IMR-90 (cell line): Measurements from ENCODE around the gene FOXN3. TPM values are rescaled to one million over a fixed set of nuclear protein-coding genes. Genes with fewer than 3 reads are reported as not detected.

Source experiments
- ATAC-seq: fragments of 200-7000 bp; cut with Tn5 transposase; 2 replicates; pipeline ENCODE4 v1.9.1; 2020; ENCODE audit warnings: low read depth, mild to moderate bottlenecking, moderate library complexity
- BruUV-seq: library from RNA; stranded (reverse); fragments of 400-500 nt; replicated peaks from 2 replicates; lab custom pipeline; 2021; lab: Mats Ljungman, UMichigan
- CTCF ChIA-PET: fragments of 300-600 bp; formaldehyde crosslinking; extraction: SDS; loops from one replicate; lab custom pipeline; 2021; ENCODE audit warnings: antibody characterized with exemption; lab: Yijun Ruan, JAX
- POLR2A ChIA-PET: fragments of 300-600 bp; sonication (Branson Sonifier 250); formaldehyde crosslinking; loops from one replicate; lab custom pipeline; 2022; ENCODE audit warnings: antibody characterized with exemption; ENCODE audit not compliant: unreplicated experiment; lab: Charles Lee
- DNase-seq: peaks from one replicate; pipeline ENCODE4 v3.0.0; 2013
- H2AFZ ChIP-seq: replicated peaks from 2 replicates; pipeline ENCODE3; 2013; ENCODE audit warnings: low read length, mild to moderate bottlenecking; ENCODE audit not compliant: poor library complexity
- H2AK5ac ChIP-seq: 2 replicates; pipeline ENCODE4 v1.6.1; 2013; ENCODE audit warnings: low read depth, low read length, inconsistent platforms
- H2AK9ac ChIP-seq: replicated peaks from 2 replicates; pipeline ENCODE3; 2013; ENCODE audit warnings: mild to moderate bottlenecking, low read depth, low read length, moderate library complexity; ENCODE audit not compliant: poor library complexity
- H2BK120ac ChIP-seq: 2 replicates; pipeline ENCODE4 v1.6.1; 2013; ENCODE audit warnings: low read depth, low read length, inconsistent platforms
- H2BK15ac ChIP-seq: 3 replicates; pipeline ENCODE4 v1.6.1; 2013; ENCODE audit warnings: low read depth, low read length, inconsistent platforms
- H2BK20ac ChIP-seq: 2 replicates; pipeline ENCODE4 v1.6.1; 2013; ENCODE audit warnings: low read depth, mild to moderate bottlenecking, inconsistent platforms, low read length, moderate library complexity
- H2BK5ac ChIP-seq: 2 replicates; pipeline ENCODE4 v1.6.1; 2013; ENCODE audit warnings: mild to moderate bottlenecking, low read depth, low read length, inconsistent platforms; ENCODE audit not compliant: poor library complexity, severe bottlenecking
- H3K14ac ChIP-seq: replicated peaks from 2 replicates; pipeline ENCODE4 v1.6.1; 2013; ENCODE audit warnings: low read depth, low read length, inconsistent platforms
- H3K18ac ChIP-seq: 2 replicates; pipeline ENCODE4 v1.6.1; 2013; ENCODE audit warnings: low read depth, low read length, control low read depth
- H3K23ac ChIP-seq: 2 replicates; pipeline ENCODE4 v1.6.1; 2013; ENCODE audit warnings: low read depth, low read length, inconsistent platforms
- H3K27ac ChIP-seq: 2 replicates; pipeline ENCODE4 v1.5.1; 2013; ENCODE audit warnings: mild to moderate bottlenecking, control low read depth, low read length; ENCODE audit not compliant: insufficient read depth
- H3K27me3 ChIP-seq: 2 replicates; pipeline ENCODE4 v1.6.1; 2013; ENCODE audit warnings: low read length; ENCODE audit not compliant: control insufficient read depth, insufficient read depth
- H3K36me3 ChIP-seq: 2 replicates; pipeline ENCODE4 v1.6.1; 2013; ENCODE audit warnings: low read length, mixed read lengths; ENCODE audit not compliant: control insufficient read depth, insufficient read depth
- H3K4ac ChIP-seq: 2 replicates; pipeline ENCODE4 v1.6.1; 2013; ENCODE audit warnings: low read depth, low read length, inconsistent platforms
- H3K4me1 ChIP-seq: 2 replicates; pipeline ENCODE4 v1.6.1; 2013; ENCODE audit warnings: low read length, mixed read lengths; ENCODE audit not compliant: control insufficient read depth, insufficient read depth
- H3K4me2 ChIP-seq: 2 replicates; pipeline ENCODE4 v1.6.1; 2013; ENCODE audit warnings: low read depth, mild to moderate bottlenecking, control low read depth, low read length, moderate library complexity
- H3K4me3 ChIP-seq: 2 replicates; pipeline ENCODE4 v1.5.1; 2013; ENCODE audit warnings: low read depth, mild to moderate bottlenecking, control low read depth, low read length, moderate library complexity; ENCODE audit not compliant: insufficient read depth
- H3K56ac ChIP-seq: 2 replicates; pipeline ENCODE4 v1.6.1; 2013; ENCODE audit warnings: low read length, inconsistent platforms; ENCODE audit not compliant: insufficient read depth; ENCODE audit errors: extremely low read depth
- H3K79me1 ChIP-seq, 2 experiments: 2 replicates each; pipeline ENCODE4 v1.6.1; 2013; ENCODE audit warnings: low read length in 2 of 2, inconsistent platforms in 1 of 2, low read depth in 1 of 2
- H3K9ac ChIP-seq: 2 replicates; pipeline ENCODE4 v1.6.1; 2013; ENCODE audit warnings: low read depth, low read length, control low read depth
- H3K9me1 ChIP-seq: 2 replicates; pipeline ENCODE4 v1.6.1; 2013; ENCODE audit warnings: low read length, inconsistent platforms; ENCODE audit not compliant: insufficient read depth
- H3K9me3 ChIP-seq: 2 replicates; pipeline ENCODE4 v1.6.1; 2013; ENCODE audit warnings: low read length; ENCODE audit not compliant: control insufficient read depth, insufficient read depth
- H4K20me1 ChIP-seq: 2 replicates; pipeline ENCODE4 v1.6.1; 2013; ENCODE audit warnings: low read length, inconsistent platforms; ENCODE audit not compliant: insufficient read depth
- H4K5ac ChIP-seq: 2 replicates; pipeline ENCODE4 v1.6.1; 2013; ENCODE audit warnings: mild to moderate bottlenecking, low read depth, low read length, control low read depth
- H4K8ac ChIP-seq, 2 experiments: 2 replicates each; pipeline ENCODE4 v1.6.1; 2013; ENCODE audit warnings: low read depth in 2 of 2, low read length in 2 of 2, control low read depth in 1 of 2, inconsistent platforms in 1 of 2
- H4K91ac ChIP-seq: 2 replicates; pipeline ENCODE4 v1.6.1; 2013; ENCODE audit warnings: low read depth, low read length, inconsistent platforms; ENCODE audit not compliant: insufficient read depth
- BHLHE40 ChIP-seq: fragments of 150-350 bp; IDR thresholded peaks from 2 replicates; pipeline ENCODE4 v1.6.1; 2016; ENCODE audit warnings: mild to moderate bottlenecking, low read depth, low read length
- CHD1 ChIP-seq: IDR thresholded peaks from 2 replicates; pipeline ENCODE4 v1.6.1; 2012; ENCODE audit warnings: low read depth, low read length, improper control_type of control experiment
- ELK1 ChIP-seq: fragments of 150-350 bp; IDR thresholded peaks from 2 replicates; pipeline ENCODE4 v1.6.1; 2016; ENCODE audit warnings: low read depth, mild to moderate bottlenecking, low read length, moderate library complexity, borderline replicate concordance
- FOS ChIP-seq: fragments of 150-350 bp; IDR thresholded peaks from 2 replicates; pipeline ENCODE4 v1.6.1; 2016; ENCODE audit warnings: low read depth, low read length
- MAZ ChIP-seq: IDR thresholded peaks from 2 replicates; pipeline ENCODE4 v1.6.1; 2012; ENCODE audit warnings: low read depth, mild to moderate bottlenecking, low read length, improper control_type of control experiment, moderate library complexity, borderline replicate concordance
- MXI1 ChIP-seq: IDR thresholded peaks from 2 replicates; pipeline ENCODE4 v1.6.1; 2012; ENCODE audit warnings: low read depth, mild to moderate bottlenecking, low read length, moderate library complexity, borderline replicate concordance
- POLR2A ChIP-seq: IDR thresholded peaks from 2 replicates; pipeline ENCODE4 v1.6.1; 2012; ENCODE audit warnings: mild to moderate bottlenecking, low read depth, low read length
- RAD21 ChIP-seq: IDR thresholded peaks from 2 replicates; pipeline ENCODE4 v1.6.1; 2012; ENCODE audit warnings: low read length, improper control_type of control experiment
- SMC3 ChIP-seq: fragments of 150-350 bp; IDR thresholded peaks from 2 replicates; pipeline ENCODE4 v1.6.1; 2016; ENCODE audit warnings: low read depth, mild to moderate bottlenecking, antibody characterized with exemption, low read length, moderate library complexity
- WGBS, 2 experiments: methylation state at CpG; one replicate each; pipeline versions ENCODE4 v1.1.5 to v1.1.7; 2013; ENCODE audit warnings: missing lambda C conversion rate in 2 of 2; ENCODE audit not compliant: insufficient read length in 1 of 2; ENCODE audit errors: extremely low coverage in 2 of 2; 5-methylcytosine and 5-hydroxymethylcytosine counted together
- dilution Hi-C: fragments of 300-500 bp; cut with HindIII; formaldehyde crosslinking; loops from one replicate; pipeline ENCODE4 v1.14.3; 2018; ENCODE audit warnings: low sequenced_read_pairs; ENCODE audit not compliant: unreplicated experiment
- in situ Hi-C: fragments of 300-500 bp; cut with MboI; formaldehyde crosslinking; loops from 3 replicates; pipeline ENCODE4 v1.14.3; 2019; ENCODE audit warnings: low sequenced_read_pairs, inconsistent platforms, mixed read lengths
- intact Hi-C: fragments of 100-400 bp; cut with micrococcal nuclease; formaldehyde crosslinking; loops from 2 replicates; pipeline ENCODE4 v1.10.0; 2022
- polyA plus RNA-seq, 3 experiments: library from polyadenylated mRNA; depleted of rRNA; stranded (reverse); fragments of >200 nt; gene quantifications; 2 replicates each; pipeline ENCODE4 v1.2.3, GENCODE V29; 2012; ENCODE audit warnings: low replicate concordance in 1 of 3
- total RNA-seq: library from RNA; depleted of rRNA; stranded (reverse); fragments of >200 nt; gene quantifications from 2 replicates; pipeline ENCODE4 v1.2.3, GENCODE V29; 2012

FOXN3 gene
- total and polyA plus RNA-seq, 2 of the 4 experiments (the other 2 are of a cell fraction): 22.6 to 33.7 TPM

GRCh38 chr14:89416002-89416995 is 734 bp downstream of the FOXN3 start:
- dilution Hi-C loops: no loop called here
- Histone ChIP-seq H2AFZ (peak overlapping the region; percentile 72), H2AK9ac (peak overlapping the region; percentile 35), H3K23ac (peak overlapping the region; percentile 78), H3K4ac (peak overlapping the region; percentile 44), H2AK5ac (no peak overlapping the region), H3K4me2 (peak overlapping the region; percentile 100), H3K14ac (peak overlapping the region; percentile 73), H3K18ac (peak overlapping the region; percentile 22), H3K4me1 (peaks cover 12% of the 10 kb centered on the region), H3K4me3 (peak overlapping the region; percentile 62), H3K56ac (peak overlapping the region; percentile 61; the same call in 1 of the 2 replicates), H3K9me3 (no peaks in the 10 kb centered on the region), H4K8ac (peak overlapping the region in 1 of 2 experiments; percentile 3; a peak in 1 of 4 replicates), H4K20me1 (peaks cover 6% of the 10 kb centered on the region), H2BK15ac (peak overlapping the region; percentile 5; the same call in 1 of the 3 replicates), H3K36me3 (peaks cover 10% of the 10 kb centered on the region; the same call in 1 of the 2 replicates), H3K79me1 (peaks cover 29 to 66% of the 10 kb centered on the region in 2 experiments), H3K27me3 (no peaks in the 10 kb centered on the region), H4K5ac (no peak overlapping the region), H3K9ac (peak overlapping the region; percentile 95), H3K27ac (peak overlapping the region; percentile 60), H2BK5ac (peak overlapping the region; percentile 79), H2BK120ac (peak overlapping the region; percentile 22; the same call in 1 of the 2 replicates), H3K9me1 (peaks cover 7% of the 10 kb centered on the region), H2BK20ac (no peak overlapping the region), H4K91ac (peak overlapping the region; percentile 51)
- WGBS, 2 experiments: 0% methylated on average over 36 of the region's 98 CpGs; no CpG with 5 or more reads in 1 of the 2 experiments
- TF ChIP-seq MXI1 (peak; percentile 85; the same call in 1 of the 2 replicates), POLR2A (peak; percentile 69), BHLHE40 (peak; percentile 40; the same call in 1 of the 2 replicates), RAD21 (no peak; the same call in 1 of the 2 replicates), MAZ (0 out of 2 replicates have a peak, but pooled peaks have one; percentile 46), FOS (0 out of 2 replicates have a peak, but pooled peaks have one; percentile 17), ELK1 (no peak), CHD1 (0 out of 2 replicates have a peak, but pooled peaks have one; percentile 64), SMC3 (0 out of 2 replicates have a peak, but pooled peaks have one; percentile 5)
- intact Hi-C loops: loop anchor here (2.0 to 10.0 kb wide), 7 partner anchors 111 to 495 kb away; no protein-coding TSS in a partner anchor
- in situ Hi-C loops: no loop called here
- DNase-seq: peak; percentile 97
- CTCF ChIA-PET: interaction anchor here (0.6 kb wide), 1 partner anchor 85 kb away, joined by 3 read pairs; no protein-coding TSS in a partner anchor
- POLR2A ChIA-PET: interaction anchor here (0.5 to 0.9 kb wide), 3 partner anchors 74 to 500 kb away, joined by 4 to 6 read pairs (median 5); no protein-coding TSS in a partner anchor
- no TSS peak for BruUV-seq
- peak; percentile 81 for ATAC-seq
